Liver (tissue), 3 donors: ENCODE measurements around the gene KCTD19.

Source experiments
- ATF3 ChIP-seq: IDR thresholded peaks from 2 replicates; pipeline ENCODE4 v1.6.1; 2016; ENCODE audit warnings: antibody characterized with exemption
- CTCF ChIP-seq: fragments of 150-350 bp; IDR thresholded peaks from 2 replicates; pipeline ENCODE4 v1.5.1; 2017; ENCODE audit warnings: improper control_type of control experiment, low read depth, low read length; ENCODE audit not compliant: missing input control
- FOXA1 ChIP-seq: IDR thresholded peaks from 2 replicates; pipeline ENCODE4 v1.6.1; 2016; ENCODE audit warnings: antibody characterized with exemption
- GABPA ChIP-seq, 2 donors: IDR thresholded peaks in 1 of 2; conservative IDR thresholded peaks in 1 of 2; 2 replicates each; pipeline ENCODE4 v1.6.1; 2016; ENCODE audit warnings: antibody characterized with exemption in 2 of 2, mild to moderate bottlenecking in 1 of 2, moderate library complexity in 1 of 2
- JUND ChIP-seq, 2 donors: IDR thresholded peaks; 2 replicates each; pipeline ENCODE4 v1.6.1; 2016; ENCODE audit warnings: antibody characterized with exemption in 2 of 2
- MAX ChIP-seq: IDR thresholded peaks from 2 replicates; pipeline ENCODE4 v1.6.1; 2016; ENCODE audit warnings: antibody characterized with exemption
- RAD21 ChIP-seq, 2 donors: IDR thresholded peaks; 2 replicates each; pipeline ENCODE4 v1.6.1; 2016; ENCODE audit warnings: antibody characterized with exemption in 2 of 2, mild to moderate bottlenecking in 2 of 2
- REST ChIP-seq: IDR thresholded peaks from 2 replicates; pipeline ENCODE4 v1.6.1; 2016; ENCODE audit warnings: antibody characterized with exemption, mild to moderate bottlenecking
- RXRA ChIP-seq, 2 donors: IDR thresholded peaks; 2 replicates each; pipeline ENCODE4 v1.6.1; 2017 to 2018; ENCODE audit warnings: antibody characterized with exemption in 2 of 2, mild to moderate bottlenecking in 1 of 2
- SP1 ChIP-seq: IDR thresholded peaks from 2 replicates; pipeline ENCODE4 v1.6.1; 2018; ENCODE audit warnings: antibody characterized with exemption, mild to moderate bottlenecking
- TAF1 ChIP-seq: conservative IDR thresholded peaks from 2 replicates; pipeline ENCODE4 v1.6.1; 2016; ENCODE audit warnings: antibody characterized with exemption, mild to moderate bottlenecking
- YY1 ChIP-seq: IDR thresholded peaks from 2 replicates; pipeline ENCODE4 v1.6.1; 2016; ENCODE audit warnings: antibody characterized with exemption, mild to moderate bottlenecking
- ZBTB33 ChIP-seq: IDR thresholded peaks from 2 replicates; pipeline ENCODE4 v1.6.1; 2016; ENCODE audit warnings: antibody characterized with exemption
- donor health status: healthy.
- donor health status: healthy.

- TF ChIP-seq CTCF (peak; percentile 17), ATF3 (no peak), TAF1 (no peak), SP1 (no peak), JUND (IDR thresholded peaks at IDR 0.05) (no peak), GABPA (IDR thresholded peaks at IDR 0.05 in 1 of 2, conservative IDR thresholded peaks at IDR 0.05 in 1 of 2) (no peak), YY1 (no peak), ZBTB33 (no peak), REST (no peak), FOXA1 (no peak), MAX (no peak), RAD21 (IDR thresholded peaks at IDR 0.05) (no peak), RXRA (IDR thresholded peaks at IDR 0.05) (no peak)
Observed at GRCh38 chr16:67248401-67249177, 78.0 kb downstream of the KCTD19 start, which contains the start of gene SLC9A5.
